Left ventricle myocardium inferior (tissue), 1 donor: Measurements from ENCODE around the gene PARD3B. TPM values are rescaled to one million over a fixed set of nuclear protein-coding genes. Genes with fewer than 3 reads are reported as not detected.

Experiments
- DNase-seq: peaks from one replicate; pipeline ENCODE4 v3.0.0-alpha.2; 2020
- H3K27ac ChIP-seq: fragments of 200-600 bp; replicated peaks from 2 replicates; pipeline ENCODE4 v1.8.0; 2021
- H3K27me3 ChIP-seq: fragments of 200-600 bp; 2 replicates; pipeline ENCODE4 v1.8.0; 2021; ENCODE audit warnings: low read depth
- H3K36me3 ChIP-seq: fragments of 200-600 bp; 2 replicates; pipeline ENCODE4 v1.8.0; 2021
- H3K4me1 ChIP-seq: fragments of 200-600 bp; 2 replicates; pipeline ENCODE4 v1.8.0; 2021
- H3K4me3 ChIP-seq: fragments of 200-600 bp; 2 replicates; pipeline ENCODE4 v1.8.0; 2021; ENCODE audit warnings: mild to moderate bottlenecking, moderate library complexity
- H3K9me3 ChIP-seq: fragments of 200-600 bp; replicated peaks from 2 replicates; pipeline ENCODE4 v1.8.0; 2021
- CTCF ChIP-seq: fragments of 200-600 bp; IDR thresholded peaks from 2 replicates; pipeline ENCODE4 v1.8.0; 2021; ENCODE audit warnings: antibody characterized with exemption, mild to moderate bottlenecking, borderline replicate concordance
- intact Hi-C: fragments of 100-400 bp; cut with micrococcal nuclease; formaldehyde crosslinking; loops from one replicate; pipeline ENCODE4 v1.11.0; 2022
- total RNA-seq: library from RNA; stranded (reverse); fragmentation: NEBNext Ultra II Directional; extraction: Animal tissue kit (Norgen Biotek cat#: 25700); gene quantifications from one replicate; pipeline ENCODE4 v1.2.1, GENCODE V29; 2021
- donor health status: DM: no; HTN: yes; CAD: no; lungs with severe emphysema.

The PARD3B gene
- total RNA-seq, 1 donor from 2014 or later: 9.1 TPM

- TF ChIP-seq CTCF: no peak
- DNase-seq: no peak
- H3K27ac ChIP-seq: no peak overlapping the region
- intact Hi-C loops: no loop called here
- no peaks in the 10 kb centered on the region for H3K27me3 ChIP-seq
- no peak overlapping the region for H3K4me3 ChIP-seq
- no peaks in the 10 kb centered on the region for H3K9me3 ChIP-seq
- H3K4me1 ChIP-seq: no peaks in the 10 kb centered on the region
- peaks cover 19% of the 10 kb centered on the region for H3K36me3 ChIP-seq
Measured at GRCh38 chr2:205128726-205129125, 583.5 kb downstream of the PARD3B start.

- H3K27me3 ChIP-seq: no peaks in the 10 kb centered on the region
- no peak overlapping the region for H3K27ac ChIP-seq
- TF ChIP-seq CTCF: no peak
- no peak overlapping the region for H3K4me3 ChIP-seq
- DNase-seq: no peak
- no peaks in the 10 kb centered on the region for H3K4me1 ChIP-seq
- H3K9me3 ChIP-seq: no peaks in the 10 kb centered on the region
- intact Hi-C loops: no loop called here
- H3K36me3 ChIP-seq: peaks cover 17% of the 10 kb centered on the region
Measured at GRCh38 chr2:205129531-205129930, 584.3 kb downstream of the PARD3B start.

GRCh38 chr2:205130111-205130829 lies 585.0 kb downstream of the PARD3B start:
- H3K27me3 ChIP-seq: no peaks in the 10 kb centered on the region
- H3K9me3 ChIP-seq: no peaks in the 10 kb centered on the region
- intact Hi-C loops: no loop called here
- H3K4me1 ChIP-seq: no peaks in the 10 kb centered on the region
- peaks cover 10% of the 10 kb centered on the region for H3K36me3 ChIP-seq
- no peak for TF ChIP-seq CTCF
- no peak for DNase-seq
- H3K4me3 ChIP-seq: no peak overlapping the region
- H3K27ac ChIP-seq: no peak overlapping the region

- H3K27me3 ChIP-seq: no peaks in the 10 kb centered on the region
- H3K27ac ChIP-seq: no peak overlapping the region
- no peaks in the 10 kb centered on the region for H3K4me1 ChIP-seq
- DNase-seq: peak; percentile 16
- H3K9me3 ChIP-seq: no peaks in the 10 kb centered on the region
- no peak overlapping the region for H3K4me3 ChIP-seq
- intact Hi-C loops: no loop called here
- no peak for TF ChIP-seq CTCF
- no peaks in the 10 kb centered on the region for H3K36me3 ChIP-seq
Measured at GRCh38 chr2:205133544-205133943, 588.3 kb downstream of the PARD3B start.

- Histone ChIP-seq H3K4me1 (peaks cover 5% of the 10 kb centered on the region), H3K4me3 (no peak overlapping the region), H3K9me3 (no peaks in the 10 kb centered on the region), H3K27ac (no peak overlapping the region), H3K36me3 (no peaks in the 10 kb centered on the region), H3K27me3 (no peaks in the 10 kb centered on the region)
- intact Hi-C loops: no loop called here
- no peak for DNase-seq
- no peak for TF ChIP-seq CTCF
Measured at GRCh38 chr2:205138735-205139134, 593.5 kb downstream of the PARD3B start.
